Endothelial cell of umbilical vein (primary cell): ENCODE measurements around the gene ANKMY1. TPM values are rescaled to one million over a fixed set of nuclear protein-coding genes. Genes with fewer than 3 reads are reported as not detected.

Experiments used
- BruUV-seq: library from RNA; stranded (reverse); fragments of 400-500 nt; replicated peaks from 2 replicates; lab custom pipeline; 2021; lab: Mats Ljungman, UMichigan
- CTCF ChIA-PET: fragments of 300-600, 350-600 bp; sonication (Branson Sonifier 250); formaldehyde crosslinking; loops from one replicate; lab custom pipeline; 2021; ENCODE audit warnings: antibody characterized with exemption, inconsistent platforms; lab: Charles Lee
- POLR2A ChIA-PET: fragments of 300-600, 350-600 bp; sonication (Branson Sonifier 250); formaldehyde crosslinking; loops from one replicate; lab custom pipeline; 2021; ENCODE audit warnings: antibody characterized with exemption, inconsistent platforms; lab: Charles Lee
- DNase-seq: peaks from one replicate; pipeline ENCODE4 v3.0.0-alpha.2; 2011; ENCODE audit warnings: low read depth, low spot score
- FAIRE-seq: peaks from 2 replicates; lab custom pipeline; 2011; peaks lifted over from hg19 to GRCh38; lab: Jason Lieb, UNC
- H2AFZ ChIP-seq: 2 replicates; pipeline ENCODE4 v1.6.0; 2012; ENCODE audit warnings: low read depth, low read length, control low read depth, inconsistent platforms
- H3K27ac ChIP-seq: 2 replicates; pipeline ENCODE4 v1.5.1; 2011; ENCODE audit warnings: low read depth, mild to moderate bottlenecking, control low read depth, low read length, moderate library complexity; ENCODE audit not compliant: insufficient read depth
- H3K27me3 ChIP-seq, 2 experiments: 2 replicates each; pipeline versions ENCODE4 v1.6.0 to v1.6.1; 2011; ENCODE audit warnings: low read length in 2 of 2, mixed read lengths in 1 of 2; ENCODE audit not compliant: control insufficient read depth in 2 of 2, insufficient read depth in 2 of 2
- H3K36me3 ChIP-seq, 2 experiments: 2 replicates in 1 of 2; 3 replicates in 1 of 2; pipeline ENCODE4 v1.5.1; 2011; ENCODE audit warnings: low read length in 2 of 2, mild to moderate bottlenecking in 1 of 2, moderate library complexity in 1 of 2; ENCODE audit not compliant: control insufficient read depth in 2 of 2, insufficient read depth in 2 of 2; ENCODE audit errors: extremely low read depth in 1 of 2
- H3K4me1 ChIP-seq: 3 replicates; pipeline ENCODE4 v1.5.1; 2011; ENCODE audit warnings: mild to moderate bottlenecking, low read length; ENCODE audit not compliant: control insufficient read depth, insufficient read depth; ENCODE audit errors: extremely low read depth
- H3K4me2 ChIP-seq: 2 replicates; pipeline ENCODE4 v1.6.1; 2011; ENCODE audit warnings: low read length, control low read depth, mixed read lengths; ENCODE audit not compliant: insufficient read depth
- H3K4me3 ChIP-seq, 3 experiments: fragments of 200-600 bp in 1 of 3; sonication (generic), shearing (Covaris generic) in 1 of 3; replicated peaks in 1 of 3; 2 replicates each; pipeline ENCODE4 v1.5.1; 2011 to 2016; ENCODE audit warnings: control low read depth in 3 of 3, low read length in 3 of 3, mild to moderate bottlenecking in 2 of 3, inconsistent platforms in 1 of 3, low read depth in 1 of 3, moderate library complexity in 1 of 3; ENCODE audit not compliant: insufficient read depth in 1 of 3
- H3K79me2 ChIP-seq: 2 replicates; pipeline ENCODE4 v1.6.0; 2012; ENCODE audit warnings: low read length, inconsistent platforms; ENCODE audit not compliant: control insufficient read depth, insufficient read depth
- H3K9ac ChIP-seq: replicated peaks from 2 replicates; pipeline ENCODE3; 2011; ENCODE audit warnings: low read length, control low read depth; ENCODE audit not compliant: insufficient read depth; ENCODE audit errors: extremely low read depth
- H3K9me1 ChIP-seq: replicated peaks from 3 replicates; pipeline ENCODE4 v1.6.0; 2011; ENCODE audit warnings: mild to moderate bottlenecking, low read length; ENCODE audit not compliant: control insufficient read depth, insufficient read depth; ENCODE audit errors: extremely low read depth
- H3K9me3 ChIP-seq: replicated peaks from 2 replicates; pipeline ENCODE4 v1.5.1; 2012; ENCODE audit warnings: low read length, inconsistent platforms; ENCODE audit not compliant: control insufficient read depth, insufficient read depth
- H4K20me1 ChIP-seq: replicated peaks from 2 replicates; pipeline ENCODE3; 2011; ENCODE audit warnings: mild to moderate bottlenecking, low read length; ENCODE audit not compliant: control insufficient read depth, insufficient read depth; ENCODE audit errors: extremely low read depth
- CTCF ChIP-seq, 2 donors: IDR thresholded peaks; 1 replicate in 1 of 2; 2 replicates in 1 of 2; pipeline ENCODE4 v1.5.1; 2011; ENCODE audit warnings: low read length in 2 of 2, mild to moderate bottlenecking in 2 of 2, moderate library complexity in 2 of 2, control low read depth in 1 of 2, inconsistent platforms in 1 of 2, low read depth in 1 of 2; ENCODE audit not compliant: insufficient read depth in 1 of 2; ENCODE audit errors: extremely low read depth in 1 of 2
- EZH2 ChIP-seq: IDR thresholded peaks from 2 replicates; pipeline ENCODE4 v1.6.1; 2012; ENCODE audit warnings: borderline replicate concordance, low read depth, mild to moderate bottlenecking, moderate library complexity, low read length, inconsistent platforms; ENCODE audit not compliant: severe bottlenecking
- JUN ChIP-seq: IDR thresholded peaks from 2 replicates; pipeline ENCODE4 v1.6.1; 2011; ENCODE audit warnings: borderline replicate concordance, low read depth; ENCODE audit not compliant: insufficient read length, insufficient read depth
- MYC ChIP-seq: IDR thresholded peaks from one replicate; pipeline ENCODE4 v1.6.1; 2011; ENCODE audit warnings: mild to moderate bottlenecking, low read depth, low read length
- POLR2A ChIP-seq: IDR thresholded peaks from 2 replicates; pipeline ENCODE4 v1.6.1; 2012; ENCODE audit warnings: low read depth, mild to moderate bottlenecking, control low read depth, low read length
- POLR2AphosphoS5 ChIP-seq: IDR thresholded peaks from 2 replicates; pipeline ENCODE4 v1.6.1; 2012; ENCODE audit warnings: low read depth, mild to moderate bottlenecking, control low read depth, low read length, moderate library complexity; ENCODE audit not compliant: insufficient read depth
- dilution Hi-C: fragments of 300-500 bp; cut with MboI; formaldehyde crosslinking; loops from one replicate; pipeline ENCODE4 v1.15.0; 2019; ENCODE audit warnings: low sequenced_read_pairs; ENCODE audit not compliant: extremely low pct_ligation_motif_present
- intact Hi-C: fragments of 100-400 bp; cut with micrococcal nuclease; formaldehyde crosslinking; loops from one replicate; pipeline ENCODE4 v1.10.0; 2022
- polyA plus RNA-seq, 4 experiments: library from polyadenylated mRNA; depleted of rRNA in 3 of 4; stranded (reverse) in 3 of 4; unstranded in 1 of 4; fragments of >200 nt; gene quantifications; 2 replicates each; pipeline versions ENCODE4 v1.2.1 to v1.2.3, GENCODE V29; 2011 to 2012; ENCODE audit warnings: missing spikeins in 1 of 4
- total RNA-seq: library from RNA; stranded (reverse); gene quantifications from 2 replicates; pipeline ENCODE4 v1.2.3, GENCODE V29; 2021

The ANKMY1 gene
- total and polyA plus RNA-seq, 2 donors (not counting 3 experiments of a cell fraction or from before 2014, with no cell fraction given) = 9.0 to 16.0 TPM

GRCh38 chr2:240598311-240598911 lies 40.6 kb upstream of the ANKMY1 start:
- no peak for FAIRE-seq
- no peak overlapping the region for H3K4me3 ChIP-seq
- TSS peak; percentile 34 for BruUV-seq
- CTCF ChIA-PET = no interaction called here
- no peaks in the 10 kb centered on the region for H3K9me1 ChIP-seq
- H3K4me2 ChIP-seq = no peak overlapping the region
- dilution Hi-C loops = no loop called here
- no peak overlapping the region for H2AFZ ChIP-seq
- no peaks in the 10 kb centered on the region for H3K9me3 ChIP-seq
- intact Hi-C loops = no loop called here
- H3K9ac ChIP-seq = no peak overlapping the region
- no peak for DNase-seq
- H3K27me3 ChIP-seq = no peaks in the 10 kb centered on the region
- H3K27ac ChIP-seq = no peak overlapping the region
- H3K79me2 ChIP-seq = no peaks in the 10 kb centered on the region
- POLR2A ChIA-PET = no interaction called here
- no peaks in the 10 kb centered on the region for H3K4me1 ChIP-seq
- TF ChIP-seq POLR2AphosphoS5 (no peak), MYC (no peak), POLR2A (no peak), CTCF (IDR thresholded peaks at IDR 0.05; ENCODE audit: extremely low read depth in 1 of 2, insufficient read depth in 1 of 2, low read depth in 1 of 2, low read length in 2 of 2) (no peak), JUN (no peak), EZH2 (no peak)
- H3K36me3 ChIP-seq = peaks cover 0 to 14% of the 10 kb centered on the region in 2 experiments
- H4K20me1 ChIP-seq = no peaks in the 10 kb centered on the region
